Measurements from ENCODE around the gene ZNF175. TPM values are rescaled to one million over a fixed set of nuclear protein-coding genes. Genes with fewer than 3 reads are reported as not detected.

The ZNF175 gene
- total and polyA plus RNA-seq, 9 of the 15 experiments (the other 6 are each of a cell fraction or from before 2014, with no cell fraction given), result 3.7 to 37.9 (median 14.0) TPM

DNA sequence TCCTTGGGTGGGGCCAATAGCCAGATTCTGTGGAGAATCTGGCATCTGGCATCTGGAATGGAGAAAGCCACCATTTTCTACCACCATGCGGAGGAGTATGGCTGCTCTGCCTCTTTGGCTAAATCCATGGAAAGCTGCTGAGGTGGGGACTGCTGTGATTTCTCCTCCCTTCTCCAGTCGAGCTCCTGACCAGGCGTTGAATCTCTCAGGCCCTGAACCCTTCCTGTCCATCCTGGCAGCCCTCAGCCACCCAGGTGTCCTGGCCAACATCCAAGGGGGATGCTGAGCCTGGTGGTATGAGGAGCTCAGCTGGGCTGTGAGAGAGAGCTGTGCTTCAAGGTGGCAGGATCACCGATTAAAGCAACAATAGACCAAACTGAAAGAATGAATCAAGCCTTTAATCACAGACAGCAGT, 22.2 kb upstream of the ZNF175 start (continued):
- TF ChIP-seq NR1H2 (CRISPR knock-in tag; IDR thresholded peaks at IDR 0.05) (no peak), CREB1 (IDR thresholded peaks at IDR 0.05) (no peak), CREB1 (CRISPR knock-in tag; IDR thresholded peaks at IDR 0.05) (no peak), HDAC6 (IDR thresholded peaks at IDR 0.05; ENCODE audit: low read depth, low read length) (no peak), E2F6 (IDR thresholded peaks at IDR 0.05; ENCODE audit: borderline replicate concordance in 1 of 2, extremely low read depth in 1 of 2, insufficient read depth in 1 of 2, insufficient read length in 1 of 2, low read depth in 1 of 2, low read length in 1 of 2, poor library complexity in 1 of 2, severe bottlenecking in 1 of 2) (no peak), ZNF707 (CRISPR knock-in tag; conservative IDR thresholded peaks at IDR 0.05) (no peak), DMBX1 (CRISPR knock-in tag; IDR thresholded peaks at IDR 0.05; ENCODE audit: borderline replicate concordance) (peak; percentile 45; the same call in 1 of the 2 replicates), NCOR1 (IDR thresholded peaks at IDR 0.05) (no peak), ZBTB17 (CRISPR knock-in tag; IDR thresholded peaks at IDR 0.05) (peak; percentile 24; the same call in 1 of the 2 replicates), FOXM1 (IDR thresholded peaks at IDR 0.05; ENCODE audit: low read depth) (no peak), FOXM1 (CRISPR knock-in tag; IDR thresholded peaks at IDR 0.05; ENCODE audit: low read depth) (no peak), NFIC (IDR thresholded peaks at IDR 0.05) (peak; percentile 61; the same call in 1 of the 2 replicates), ZC3H4 (CRISPR knock-in tag; IDR thresholded peaks at IDR 0.05; ENCODE audit: borderline replicate concordance) (no peak), TFE3 (CRISPR knock-in tag; IDR thresholded peaks at IDR 0.05) (no peak), UBTF (IDR thresholded peaks at IDR 0.05; ENCODE audit: borderline replicate concordance in 1 of 2, low read depth in 2 of 2, low read length in 2 of 2) (0 out of 4 replicates have a peak, but pooled peaks of 1 of the 2 experiments have one; percentile 13)
- TF ChIP-seq, protein P1, sequence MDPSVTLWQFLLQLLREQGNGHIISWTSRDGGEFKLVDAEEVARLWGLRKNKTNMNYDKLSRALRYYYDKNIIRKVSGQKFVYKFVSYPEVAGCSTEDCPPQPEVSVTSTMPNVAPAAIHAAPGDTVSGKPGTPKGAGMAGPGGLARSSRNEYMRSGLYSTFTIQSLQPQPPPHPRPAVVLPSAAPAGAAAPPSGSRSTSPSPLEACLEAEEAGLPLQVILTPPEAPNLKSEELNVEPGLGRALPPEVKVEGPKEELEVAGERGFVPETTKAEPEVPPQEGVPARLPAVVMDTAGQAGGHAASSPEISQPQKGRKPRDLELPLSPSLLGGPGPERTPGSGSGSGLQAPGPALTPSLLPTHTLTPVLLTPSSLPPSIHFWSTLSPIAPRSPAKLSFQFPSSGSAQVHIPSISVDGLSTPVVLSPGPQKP (CRISPR knock-in tag; IDR thresholded peaks at IDR 0.05), result no peak
- TF ChIP-seq, protein P2, sequence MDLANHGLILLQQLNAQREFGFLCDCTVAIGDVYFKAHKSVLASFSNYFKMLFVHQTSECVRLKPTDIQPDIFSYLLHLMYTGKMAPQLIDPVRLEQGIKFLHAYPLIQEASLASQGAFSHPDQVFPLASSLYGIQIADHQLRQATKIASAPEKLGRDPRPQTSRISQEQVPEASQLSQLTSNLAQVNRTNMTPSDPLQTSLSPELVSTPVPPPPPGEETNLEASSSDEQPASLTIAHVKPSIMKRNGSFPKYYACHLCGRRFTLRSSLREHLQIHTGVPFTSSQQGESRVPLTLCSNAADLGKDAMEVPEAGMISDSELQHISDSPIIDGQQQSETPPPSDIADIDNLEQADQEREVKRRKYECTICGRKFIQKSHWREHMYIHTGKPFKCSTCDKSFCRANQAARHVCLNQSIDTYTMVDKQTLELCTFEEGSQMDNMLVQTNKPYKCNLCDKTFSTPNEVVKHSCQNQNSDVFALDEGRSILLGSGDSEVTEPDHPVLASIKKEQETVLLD (IDR thresholded peaks at IDR 0.05), result no peak

All from K562 (cell line).